ENCODE data around the gene LIME1.

LIME1 gene

GRCh38 chr20:63743210-63743970 is 6.9 kb downstream of the LIME1 start:
- no peak for DNase-seq
- no peaks in the 10 kb centered on the region for H3K9me3 ChIP-seq (ENCODE audit: severe bottlenecking)
- H3K27me3 ChIP-seq (ENCODE audit: insufficient read depth, low read depth, severe bottlenecking), result no peaks in the 10 kb centered on the region
- peaks cover 7% of the 10 kb centered on the region for H3K36me3 ChIP-seq
- no peak overlapping the region for H3K27ac ChIP-seq
- H3K4me3 ChIP-seq (ENCODE audit: low read depth, low read length), result no peak overlapping the region
- no peak for TF ChIP-seq CTCF (IDR thresholded peaks at IDR 0.05; ENCODE audit: low read depth, low read length)

- H3K4me3 ChIP-seq (ENCODE audit: low read depth, low read length), result no peak overlapping the region
- no peak for TF ChIP-seq CTCF (IDR thresholded peaks at IDR 0.05; ENCODE audit: low read depth, low read length)
These were observed 7.7 kb downstream of the LIME1 start for GRCh38 chr20:63744158-63744557.

GRCh38 chr20:63744574-63745423 is 8.3 kb downstream of the LIME1 start:
- Histone ChIP-seq H3K27ac (no peak overlapping the region), H3K36me3 (peaks cover 7% of the 10 kb centered on the region)
- no peak for TF ChIP-seq CTCF (IDR thresholded peaks at IDR 0.05; ENCODE audit: low read depth, low read length)

More at GRCh38 chr20:63744158-63744557, 7.7 kb downstream of the LIME1 start:
- Histone ChIP-seq H3K27ac (no peak overlapping the region), H3K27me3 (ENCODE audit: insufficient read depth, low read depth, severe bottlenecking) (no peaks in the 10 kb centered on the region), H3K9me3 (ENCODE audit: severe bottlenecking) (no peaks in the 10 kb centered on the region), H3K36me3 (peaks cover 7% of the 10 kb centered on the region)
- no peak for DNase-seq

GRCh38 chr20:63745424-63745805 is 9.0 kb downstream of the LIME1 start:
- Histone ChIP-seq H3K27ac (no peak overlapping the region), H3K27me3 (ENCODE audit: insufficient read depth, low read depth, severe bottlenecking) (no peaks in the 10 kb centered on the region), H3K9me3 (ENCODE audit: severe bottlenecking) (no peaks in the 10 kb centered on the region), H3K4me3 (ENCODE audit: low read depth, low read length) (no peak overlapping the region), H3K36me3 (peaks cover 7% of the 10 kb centered on the region)
- no peak for TF ChIP-seq CTCF (IDR thresholded peaks at IDR 0.05; ENCODE audit: low read depth, low read length)
- DNase-seq, result no peak

More at GRCh38 chr20:63744574-63745423, 8.3 kb downstream of the LIME1 start:
- no peak for DNase-seq
- Histone ChIP-seq H3K4me3 (ENCODE audit: low read depth, low read length) (no peak overlapping the region), H3K27me3 (ENCODE audit: insufficient read depth, low read depth, severe bottlenecking) (no peaks in the 10 kb centered on the region), H3K9me3 (ENCODE audit: severe bottlenecking) (no peaks in the 10 kb centered on the region)

GRCh38 chr20:63745961-63746731 is 9.7 kb downstream of the LIME1 start:
- Histone ChIP-seq H3K4me3 (ENCODE audit: low read depth, low read length) (no peak overlapping the region), H3K36me3 (peaks cover 7% of the 10 kb centered on the region), H3K9me3 (ENCODE audit: severe bottlenecking) (no peaks in the 10 kb centered on the region), H3K27ac (no peak overlapping the region), H3K27me3 (ENCODE audit: insufficient read depth, low read depth, severe bottlenecking) (no peaks in the 10 kb centered on the region)
- TF ChIP-seq CTCF (IDR thresholded peaks at IDR 0.05; ENCODE audit: low read depth, low read length), result no peak
- DNase-seq, result no peak
